ENCODE data around the gene RAB36. TPM values are rescaled to one million over a fixed set of nuclear protein-coding genes. Genes with fewer than 3 reads are reported as not detected.
A peak's percentile ranks its signal among the peaks of the same experiment; 100 is the strongest.

Gene RAB36
- polyA plus RNA-seq (ENCODE audit: insufficient read length in 10 of 10), result 1 to 10 TPM in 9 of 10 donors, under 1 TPM in 1; 0.85 to 3.4 (median 1.6) TPM
- long read RNA-seq, donor 1, partial matches to known transcripts, result 0 of 1 reads
- long read RNA-seq, donor 1, other reads (novel, unspliced or antisense), result 0 of 1 reads
- long read RNA-seq, donor 2, result 0 reads
- long read RNA-seq, donor 3, result 0 reads
- long read RNA-seq, donor 4, result 0 reads
- long read RNA-seq, donor 5, result 0 reads
- long read RNA-seq, donor 6, result 0 reads
- long read RNA-seq, donor 7, result 0 reads
- long read RNA-seq, donor 8, result 0 reads
- long read RNA-seq, donor 9, result 0 reads

GRCh38 chr22:23144932-23145877 lies at the start of gene RAB36:
Gene RAB36 (plus strand): TSS chr22:23145477. CDS start chr22:23146617, 1,140 bp downstream.
- peak; percentile 92 to 96 (median 92) for DNase-seq

DNA sequence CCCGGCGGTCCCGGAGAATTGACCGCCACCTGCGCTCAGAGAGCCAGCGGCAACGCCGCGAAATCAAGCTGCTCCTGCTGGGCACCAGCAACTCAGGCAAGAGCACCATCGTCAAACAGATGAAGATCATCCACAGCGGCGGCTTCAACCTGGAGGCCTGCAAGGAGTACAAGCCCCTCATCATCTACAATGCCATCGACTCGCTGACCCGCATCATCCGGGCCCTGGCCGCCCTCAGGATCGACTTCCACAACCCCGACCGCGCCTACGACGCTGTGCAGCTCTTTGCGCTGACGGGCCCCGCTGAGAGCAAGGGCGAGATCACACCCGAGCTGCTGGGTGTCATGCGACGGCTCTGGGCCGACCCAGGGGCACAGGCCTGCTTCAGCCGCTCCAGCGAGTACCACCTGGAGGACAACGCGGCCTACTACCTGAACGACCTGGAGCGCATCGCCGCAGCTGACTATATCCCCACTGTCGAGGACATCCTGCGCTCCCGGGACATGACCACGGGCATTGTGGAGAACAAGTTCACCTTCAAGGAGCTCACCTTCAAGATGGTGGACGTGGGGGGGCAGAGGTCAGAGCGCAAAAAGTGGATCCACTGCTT lies 49.4 kb upstream of the RAB36 start:
- no peak for DNase-seq

DNA sequence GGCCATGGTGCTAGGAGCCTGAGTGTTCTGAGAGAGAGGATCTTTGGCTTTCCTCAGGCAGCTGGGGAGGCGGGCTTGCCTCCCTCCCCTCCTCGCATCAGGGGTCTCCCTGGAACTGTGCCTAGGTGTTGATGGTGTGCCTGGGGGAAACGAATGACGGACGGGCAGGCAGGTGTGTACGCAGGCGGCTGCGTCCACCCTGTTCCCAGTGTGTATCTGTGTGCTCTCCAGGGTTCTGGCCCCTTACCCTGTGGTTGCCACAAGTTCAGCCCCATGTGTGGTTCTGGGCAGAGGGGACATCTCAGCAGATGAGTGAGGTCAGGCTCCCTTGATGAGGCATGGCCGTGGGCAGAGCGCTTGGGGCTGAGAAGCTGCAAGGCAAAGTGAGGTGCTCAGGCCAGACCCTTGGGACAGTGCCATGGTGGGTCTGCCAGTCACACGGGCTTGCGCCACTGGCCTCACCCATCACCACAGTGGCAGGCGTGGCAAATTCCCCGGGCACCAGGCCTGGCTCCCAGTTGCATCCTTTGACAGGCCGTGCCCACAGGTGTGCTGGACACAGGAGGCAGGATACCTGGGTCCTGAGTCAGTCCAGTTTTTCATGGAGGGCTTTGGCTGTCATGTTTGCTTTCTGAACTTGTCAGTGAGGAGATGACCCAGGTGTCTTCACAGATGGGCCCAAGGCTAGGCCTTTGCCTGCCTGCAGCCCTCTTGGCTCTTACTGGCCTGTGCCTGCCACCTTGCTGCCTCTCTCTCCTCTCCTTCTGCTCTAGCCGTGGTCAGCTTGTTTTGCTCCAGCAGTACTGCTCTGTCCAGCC lies 47.7 kb upstream of the RAB36 start:
- no peak for DNase-seq

DNA sequence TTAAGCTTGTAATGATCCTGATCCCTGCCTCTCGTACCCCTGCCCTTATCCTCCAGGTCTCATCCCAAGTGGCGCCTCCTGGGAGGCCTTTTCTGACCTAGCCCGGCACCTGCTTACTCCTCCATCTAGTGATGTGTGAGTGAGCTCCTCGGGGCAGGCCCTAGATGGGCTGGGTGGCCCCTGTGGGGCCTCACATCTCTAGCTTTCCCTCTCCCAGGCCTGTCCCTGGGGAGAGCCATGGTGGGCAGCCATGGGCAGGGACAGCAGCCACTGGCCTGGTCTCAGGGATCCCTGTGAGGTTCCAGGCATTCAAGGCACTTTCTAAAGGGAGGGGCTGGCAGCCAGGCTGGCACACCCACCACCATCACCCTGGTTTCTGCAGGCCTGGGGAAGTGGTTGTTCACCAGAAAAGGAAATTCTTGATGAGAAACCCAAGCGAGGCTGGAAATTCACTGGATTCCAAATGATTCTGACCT lies 47.0 kb upstream of the RAB36 start:
- DNase-seq, result no peak

DNA sequence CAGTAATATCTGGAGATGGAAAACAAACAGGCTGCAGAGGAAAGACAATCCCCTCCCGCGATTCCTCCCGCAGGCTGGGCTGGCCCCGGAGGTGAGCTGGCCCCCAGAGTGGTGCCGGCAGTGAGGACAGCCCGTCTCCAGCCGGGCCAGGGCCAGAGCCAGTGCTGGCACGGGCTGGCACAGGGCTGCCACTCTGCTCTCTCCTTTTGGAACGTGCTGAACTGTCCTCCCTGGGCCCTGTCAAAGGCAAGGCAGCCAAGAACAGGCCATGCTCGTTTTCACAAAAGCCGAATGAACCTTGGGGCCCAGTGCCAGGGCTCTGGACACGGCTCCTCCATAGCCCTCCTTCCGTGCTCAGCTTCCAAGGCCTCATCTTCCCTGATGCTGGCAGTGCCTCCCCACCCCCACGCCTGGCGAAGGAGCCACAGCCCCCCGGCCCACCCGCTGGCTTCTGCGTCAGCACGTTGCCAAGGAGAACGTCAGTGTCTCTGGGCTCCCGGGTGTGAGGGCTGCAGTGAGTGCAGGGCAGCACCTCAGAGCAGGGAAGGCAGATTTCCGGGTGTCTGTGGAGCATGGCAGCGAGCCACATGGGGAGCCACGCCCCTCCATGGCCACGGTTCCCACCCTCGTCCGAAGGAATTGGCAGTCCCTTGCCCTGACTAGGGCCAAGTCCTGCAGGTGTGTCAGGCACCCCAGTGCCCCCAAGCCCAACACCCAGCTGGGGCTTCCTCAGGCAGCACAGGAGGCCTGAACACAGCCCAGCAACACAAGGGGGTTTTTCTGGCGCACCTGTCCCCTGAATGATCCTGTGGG lies 46.4 kb upstream of the RAB36 start:
- peak in 1 of 3 donors; percentile 40 for DNase-seq

GRCh38 chr22:23099531-23099804 lies 45.8 kb upstream of the RAB36 start:
- no peak for DNase-seq

DNA sequence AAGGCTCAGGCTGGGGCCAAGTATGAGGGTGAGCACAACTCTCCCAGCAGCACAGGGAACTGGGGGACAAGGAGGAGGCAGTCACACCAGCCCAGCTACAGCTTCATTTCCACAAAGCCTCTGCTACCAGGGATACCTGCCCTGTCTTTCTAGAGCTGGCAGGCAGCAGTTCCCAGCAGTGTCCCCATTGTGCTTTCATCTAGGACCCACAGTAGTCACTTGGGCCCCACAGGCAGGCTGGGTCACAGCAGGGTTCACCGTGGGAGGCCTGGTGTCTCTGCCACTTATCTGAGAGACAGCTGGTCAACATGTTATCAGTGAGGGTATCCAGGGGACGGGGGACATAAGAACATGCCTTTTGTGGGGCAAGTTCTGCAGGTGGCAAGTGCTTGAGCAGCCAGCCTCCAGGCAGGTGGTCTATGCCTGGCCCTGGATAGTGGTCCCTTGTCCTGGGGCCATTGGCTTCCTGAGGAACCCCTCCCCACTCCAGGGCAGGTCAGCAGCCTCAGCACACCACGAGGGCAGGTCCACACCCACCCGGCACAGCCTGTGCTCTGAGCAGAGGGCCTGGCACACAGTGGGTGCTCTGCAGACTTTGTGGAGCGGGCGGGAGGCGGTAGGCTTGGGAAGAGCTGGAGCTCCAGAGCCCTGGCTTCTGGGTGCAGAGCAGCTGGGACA lies 45.0 kb upstream of the RAB36 start:
- no peak for DNase-seq

DNA sequence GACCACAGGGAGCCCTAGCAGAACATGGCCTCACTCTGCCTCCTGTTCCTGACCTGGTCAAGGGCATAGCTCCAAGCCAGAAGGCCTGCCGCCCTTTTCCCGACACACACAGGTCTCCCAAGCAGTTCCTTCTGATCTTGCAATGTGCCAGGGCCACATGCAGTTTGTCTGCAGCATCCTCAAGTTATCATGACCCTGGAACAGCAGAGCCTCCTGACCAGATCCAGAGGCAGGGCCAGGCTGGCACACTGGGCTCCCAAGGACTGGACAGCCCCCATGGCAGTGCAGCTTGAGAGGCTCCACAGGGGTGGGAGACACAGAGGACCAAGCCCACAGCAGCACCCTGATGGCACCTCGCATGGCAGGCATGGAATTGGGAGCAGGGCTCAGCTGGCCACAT lies 43.8 kb upstream of the RAB36 start:
- DNase-seq, result no peak

DNA sequence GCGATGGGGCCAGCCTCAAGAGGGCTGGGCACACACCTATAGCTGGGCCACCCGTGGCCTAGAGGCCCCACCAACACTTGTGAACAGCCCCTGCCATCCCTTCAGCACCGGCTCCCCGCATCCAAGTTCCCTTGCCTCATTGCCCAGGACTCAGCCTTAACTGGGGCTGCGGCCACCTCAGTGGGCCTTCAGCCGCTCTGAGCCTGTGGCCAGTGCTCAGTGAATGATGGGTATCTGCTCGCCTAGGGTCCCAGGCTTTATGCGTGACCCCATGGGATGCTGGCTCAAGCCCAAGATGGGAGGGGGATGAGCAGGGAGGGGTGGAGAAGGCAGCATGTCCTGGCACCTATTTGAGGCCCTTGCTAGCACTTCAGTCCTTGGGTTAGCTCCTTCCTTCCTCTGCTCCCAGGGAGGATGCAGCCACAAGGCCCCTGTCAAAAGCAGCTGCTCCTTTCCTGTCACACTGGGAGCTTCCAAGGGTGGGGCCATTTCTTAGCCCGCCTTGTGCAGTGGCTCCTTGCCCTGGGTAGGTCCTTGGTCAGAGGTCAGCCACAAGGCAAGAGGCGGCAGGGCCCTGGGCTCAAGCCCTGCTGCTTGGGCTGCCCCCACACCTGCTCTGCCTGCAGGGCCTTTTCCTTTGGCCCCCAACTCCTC lies 43.1 kb upstream of the RAB36 start:
- no peak for DNase-seq

DNA sequence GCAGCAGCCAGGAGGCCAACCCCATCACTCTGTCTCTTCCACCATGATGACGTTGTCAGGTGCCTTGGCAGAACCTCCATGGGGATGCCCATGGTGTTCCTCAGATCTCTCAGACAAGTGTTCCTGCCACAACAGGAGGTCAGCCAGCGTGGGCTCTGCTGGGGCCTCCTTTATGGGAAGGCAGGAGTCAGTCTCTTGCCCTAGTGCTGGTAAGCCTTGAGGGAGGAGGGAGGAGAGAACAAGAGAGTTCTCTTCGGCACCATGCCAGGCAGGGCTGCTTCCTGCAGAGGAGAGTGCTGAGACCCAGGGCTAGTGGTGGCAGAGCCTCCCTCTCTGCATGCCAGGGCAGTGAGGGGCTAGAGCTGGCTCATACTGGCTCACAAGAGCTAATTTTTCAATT lies 42.5 kb upstream of the RAB36 start:
- no peak for DNase-seq

DNA sequence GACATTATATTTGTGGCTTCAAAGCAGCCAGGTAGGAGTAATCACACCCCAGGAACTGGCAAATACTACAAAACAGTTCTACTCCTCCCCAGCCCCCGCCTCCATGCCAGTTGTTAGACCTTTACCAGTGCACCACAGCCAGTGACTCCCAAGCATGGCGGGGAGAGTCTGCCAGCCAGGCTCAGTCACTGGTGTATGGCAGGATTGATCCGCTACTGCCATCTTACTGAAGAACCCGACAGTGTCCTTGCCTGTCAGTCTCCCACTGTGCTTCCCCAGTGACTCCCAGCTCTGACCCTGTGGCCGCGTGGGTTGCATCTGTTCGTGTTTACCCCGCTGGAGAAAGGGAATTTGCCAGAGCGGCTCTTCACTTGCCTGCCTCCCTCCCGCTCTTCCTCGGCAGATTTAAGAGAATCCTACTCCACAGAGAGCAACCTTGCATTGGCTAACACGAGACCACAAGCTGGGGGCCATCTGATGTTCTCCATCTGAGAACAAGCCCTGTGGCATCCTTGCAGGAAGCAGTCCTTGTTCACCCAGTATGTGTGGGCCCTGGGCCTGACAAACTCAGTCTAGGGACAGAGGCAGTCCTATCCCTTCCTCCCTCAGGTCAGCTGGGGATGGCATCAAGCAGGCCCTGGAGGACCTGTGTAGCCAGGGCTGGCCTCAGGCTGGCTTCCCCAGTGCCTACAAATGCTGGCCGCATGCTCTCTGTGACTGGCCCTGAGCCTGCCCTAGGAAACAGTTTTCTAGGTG lies 41.9 kb upstream of the RAB36 start:
- DNase-seq, result no peak

DNA sequence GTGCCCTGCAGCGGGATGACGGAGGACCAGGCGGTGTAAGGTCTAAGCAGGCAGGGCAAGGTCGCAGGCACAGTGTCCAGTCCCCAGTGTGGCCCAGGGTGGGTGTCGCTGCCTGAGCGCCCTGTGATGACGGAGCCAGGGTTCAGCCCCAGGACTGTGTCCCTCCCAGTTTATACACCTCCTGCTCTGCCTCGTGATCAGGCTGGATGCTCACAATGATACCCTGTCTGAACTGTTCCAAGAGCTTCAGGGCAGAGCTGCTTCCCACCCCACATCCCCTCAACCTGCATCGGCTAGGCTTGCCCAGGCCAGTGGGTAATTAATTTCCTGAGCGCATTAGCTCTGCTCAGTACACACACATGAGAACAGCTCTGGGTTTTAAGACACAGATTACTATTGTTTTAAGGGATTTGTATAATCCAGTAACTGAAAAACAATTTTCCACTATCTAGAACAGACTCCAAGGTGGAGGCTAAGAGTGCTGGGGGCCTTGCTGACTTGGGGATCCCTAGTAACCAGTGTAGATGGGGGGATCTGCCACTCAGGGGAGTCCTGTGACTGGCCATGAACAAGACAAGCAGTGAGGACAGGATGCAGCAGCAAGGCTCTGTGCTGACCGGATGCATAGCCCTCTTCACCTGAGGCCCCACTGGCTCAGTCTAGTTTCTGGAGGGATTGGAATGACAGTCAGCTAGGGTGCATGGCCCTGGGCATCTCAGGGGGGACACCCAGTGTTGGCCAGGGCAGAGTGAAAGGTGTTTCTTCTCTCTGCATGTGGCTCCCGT lies 40.9 kb upstream of the RAB36 start:
- no peak for DNase-seq

DNA sequence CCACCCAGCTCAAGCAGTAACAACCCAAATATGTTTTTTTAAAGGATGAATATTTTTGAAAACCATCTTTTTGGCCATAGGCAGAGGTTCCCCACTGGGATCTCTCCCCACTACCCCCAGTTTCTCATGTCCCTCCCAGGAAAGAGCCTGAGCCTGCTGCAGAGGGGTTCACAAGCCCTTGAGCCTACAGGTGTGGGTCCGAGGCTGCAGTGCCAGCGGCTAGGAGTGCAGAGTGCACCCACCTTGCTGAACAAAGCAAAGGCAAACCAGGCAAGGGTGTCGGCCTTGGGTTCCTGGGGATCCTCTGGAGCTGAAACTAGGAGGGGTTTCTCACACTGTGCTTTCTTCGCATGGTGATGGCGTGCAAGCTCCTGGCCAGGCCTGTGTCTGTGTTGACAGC lies 40.0 kb upstream of the RAB36 start:
- no peak for DNase-seq

GRCh38 chr22:23105919-23106318 lies 39.4 kb upstream of the RAB36 start:
- DNase-seq, result no peak

GRCh38 chr22:23106344-23106743 lies 38.9 kb upstream of the RAB36 start:
- DNase-seq, result no peak

DNA sequence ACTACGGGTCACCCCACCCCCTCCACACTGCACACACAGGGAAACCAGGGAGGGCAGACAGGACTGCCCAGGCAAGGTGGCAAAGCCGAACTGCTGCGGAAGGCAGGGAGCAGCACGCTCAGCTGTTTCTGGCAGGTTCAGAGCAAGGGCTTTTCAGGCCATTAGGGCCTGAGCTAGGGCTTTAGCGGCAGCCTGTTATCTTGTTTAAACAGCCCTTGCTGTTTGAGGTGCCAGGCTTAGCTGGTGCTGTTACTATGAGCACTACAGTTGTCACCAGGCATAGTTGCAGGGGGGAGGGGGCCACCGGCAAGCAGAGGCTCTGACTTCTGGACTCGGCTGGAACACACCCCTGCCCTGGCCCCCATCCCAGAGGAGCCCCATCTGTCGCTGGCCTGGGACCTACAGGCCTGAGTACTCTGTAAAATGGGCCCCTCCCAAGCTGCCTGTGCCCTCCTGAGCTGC lies 38.3 kb upstream of the RAB36 start:
- DNase-seq, result peak; percentile 47 to 76 (median 47)

DNA sequence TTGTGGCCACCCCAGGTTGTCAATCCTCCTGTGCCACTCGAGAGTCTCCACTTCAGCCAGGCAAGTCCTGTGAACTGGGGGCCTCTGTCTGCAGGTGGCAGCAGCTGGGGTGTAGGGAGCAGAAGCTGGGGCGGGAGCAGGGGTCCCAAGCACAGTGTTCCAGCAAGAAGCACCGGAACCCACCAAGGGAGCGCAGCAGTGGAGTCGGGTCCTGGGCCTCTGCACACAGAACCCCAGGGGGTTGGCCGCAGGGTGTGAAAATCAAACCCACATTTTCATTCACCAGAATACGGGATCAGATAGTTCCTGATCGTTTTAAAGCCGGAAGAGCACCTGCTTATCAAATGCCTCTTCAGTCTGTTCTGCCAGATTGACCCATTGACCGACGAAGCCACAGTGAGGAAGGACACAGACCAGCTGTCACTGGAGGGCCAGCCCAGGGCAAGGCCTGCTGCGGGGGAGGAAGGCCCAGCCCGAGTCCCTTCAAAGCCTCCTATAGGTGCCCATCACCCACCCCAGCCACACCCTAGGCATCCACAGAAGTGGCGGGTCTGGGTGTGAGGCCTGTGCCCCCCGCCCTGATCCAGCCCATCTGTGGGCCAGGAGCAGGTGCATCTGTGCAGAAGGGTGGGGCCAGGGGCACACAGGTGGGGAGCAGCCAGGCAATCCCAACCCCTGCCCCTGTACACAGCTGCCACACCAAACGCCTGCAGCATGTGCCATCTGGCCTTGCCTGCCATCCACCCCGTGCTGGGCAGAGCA lies 37.6 kb upstream of the RAB36 start:
- DNase-seq, result no peak
